Astrocyte of the cerebellum (primary cell): ENCODE data around the gene ITGB4.

Source experiments
- DNase-seq: peaks from one replicate; pipeline ENCODE4 v3.0.0-alpha.2; 2011; ENCODE audit warnings: low read depth
- H3K4me3 ChIP-seq: 2 replicates; pipeline ENCODE4 v1.5.1; 2011; ENCODE audit warnings: mild to moderate bottlenecking, low read depth, low read length, moderate library complexity
- in situ Hi-C: cut with HindIII; loops from 2 replicates; pipeline ENCODE4 v1.10.0; 2017; ENCODE audit warnings: low sequenced_read_pairs
- TF ChIP-seq, protein P1 (sequence below): IDR thresholded peaks from 2 replicates; pipeline ENCODE4 v1.5.1; 2012; ENCODE audit warnings: low read length, low read depth, moderate library complexity, mild to moderate bottlenecking; ENCODE audit errors: missing control alignments

The ITGB4 gene

DNA sequence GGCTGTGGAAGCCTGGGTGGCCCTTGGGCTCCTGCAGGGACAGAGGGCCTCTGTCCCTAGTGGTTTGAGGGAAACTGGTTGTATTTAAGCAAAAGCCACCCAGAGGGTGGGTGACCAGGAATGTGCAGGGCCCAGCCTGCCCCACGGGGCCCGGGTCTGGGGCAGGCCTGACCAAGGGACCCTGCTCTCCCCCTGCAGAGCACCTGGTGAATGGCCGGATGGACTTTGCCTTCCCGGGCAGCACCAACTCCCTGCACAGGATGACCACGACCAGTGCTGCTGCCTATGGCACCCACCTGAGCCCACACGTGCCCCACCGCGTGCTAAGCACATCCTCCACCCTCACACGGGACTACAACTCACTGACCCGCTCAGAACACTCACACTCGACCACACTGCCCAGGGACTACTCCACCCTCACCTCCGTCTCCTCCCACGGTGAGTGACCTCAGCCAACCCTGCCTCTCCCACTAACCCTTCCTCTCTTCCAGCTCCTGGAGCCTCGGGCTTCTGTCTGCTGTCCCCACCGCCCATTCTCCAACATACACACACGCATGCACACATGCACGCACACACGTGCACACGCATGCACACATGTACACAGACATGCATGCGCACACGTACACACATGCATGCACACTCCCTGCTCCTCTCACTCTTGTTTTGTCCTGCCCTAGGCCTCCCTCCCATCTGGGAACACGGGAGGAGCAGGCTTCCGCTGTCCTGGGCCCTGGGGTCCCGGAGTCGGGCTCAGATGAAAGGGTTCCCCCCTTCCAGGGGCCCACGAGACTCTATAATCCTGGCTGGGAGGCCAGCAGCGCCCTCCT is 33.3 kb downstream of the ITGB4 start:
- in situ Hi-C loops = no loop called here
- TF ChIP-seq, protein P1, sequence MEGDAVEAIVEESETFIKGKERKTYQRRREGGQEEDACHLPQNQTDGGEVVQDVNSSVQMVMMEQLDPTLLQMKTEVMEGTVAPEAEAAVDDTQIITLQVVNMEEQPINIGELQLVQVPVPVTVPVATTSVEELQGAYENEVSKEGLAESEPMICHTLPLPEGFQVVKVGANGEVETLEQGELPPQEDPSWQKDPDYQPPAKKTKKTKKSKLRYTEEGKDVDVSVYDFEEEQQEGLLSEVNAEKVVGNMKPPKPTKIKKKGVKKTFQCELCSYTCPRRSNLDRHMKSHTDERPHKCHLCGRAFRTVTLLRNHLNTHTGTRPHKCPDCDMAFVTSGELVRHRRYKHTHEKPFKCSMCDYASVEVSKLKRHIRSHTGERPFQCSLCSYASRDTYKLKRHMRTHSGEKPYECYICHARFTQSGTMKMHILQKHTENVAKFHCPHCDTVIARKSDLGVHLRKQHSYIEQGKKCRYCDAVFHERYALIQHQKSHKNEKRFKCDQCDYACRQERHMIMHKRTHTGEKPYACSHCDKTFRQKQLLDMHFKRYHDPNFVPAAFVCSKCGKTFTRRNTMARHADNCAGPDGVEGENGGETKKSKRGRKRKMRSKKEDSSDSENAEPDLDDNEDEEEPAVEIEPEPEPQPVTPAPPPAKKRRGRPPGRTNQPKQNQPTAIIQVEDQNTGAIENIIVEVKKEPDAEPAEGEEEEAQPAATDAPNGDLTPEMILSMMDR = no peak
- H3K4me3 ChIP-seq = no peak overlapping the region
- no peak for DNase-seq

DNA sequence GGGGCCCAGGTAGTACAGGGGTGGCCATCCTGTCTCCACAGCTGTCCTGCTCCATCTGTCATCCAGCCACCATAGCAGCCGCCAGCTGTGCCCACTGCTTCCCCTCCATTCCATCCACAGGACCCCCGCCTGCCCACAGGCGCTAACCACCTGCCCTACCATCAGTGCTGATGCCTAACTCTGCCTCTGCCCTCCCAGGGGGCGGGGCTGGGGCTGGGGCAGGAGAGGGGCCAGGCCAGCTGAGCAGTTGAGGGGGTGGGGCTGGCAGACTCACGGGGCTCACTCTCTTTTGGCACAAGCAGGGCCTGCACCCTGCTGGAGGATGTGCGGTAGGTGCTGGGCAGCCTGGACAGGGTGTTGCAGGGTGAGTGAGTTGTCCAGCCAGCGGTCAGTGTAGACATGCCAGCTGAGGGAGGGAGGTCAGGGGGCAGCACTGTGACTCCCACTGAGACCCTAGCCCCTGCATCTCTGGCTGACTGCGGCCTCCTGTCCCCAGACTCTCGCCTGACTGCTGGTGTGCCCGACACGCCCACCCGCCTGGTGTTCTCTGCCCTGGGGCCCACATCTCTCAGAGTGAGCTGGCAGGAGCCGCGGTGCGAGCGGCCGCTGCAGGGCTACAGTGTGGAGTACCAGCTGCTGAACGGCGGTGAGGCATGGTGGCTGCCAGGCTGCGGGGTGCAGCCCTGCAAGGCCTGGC is 34.1 kb downstream of the ITGB4 start:
- no peak overlapping the region for H3K4me3 ChIP-seq
- TF ChIP-seq, protein P1 = no peak
- in situ Hi-C loops = no loop called here
- DNase-seq = no peak

- no peak for DNase-seq
- H3K4me3 ChIP-seq = no peak overlapping the region
- in situ Hi-C loops = no loop called here
- TF ChIP-seq, protein P1 = no peak
Measured at GRCh38 chr17:75755990-75756389, 34.7 kb downstream of the ITGB4 start.

GRCh38 chr17:75756451-75757085 is 35.3 kb downstream of the ITGB4 start:
- TF ChIP-seq, protein P1 = no peak
- no peak overlapping the region for H3K4me3 ChIP-seq
- in situ Hi-C loops = no loop called here
- DNase-seq = no peak

GRCh38 chr17:75757086-75757681 is 35.9 kb downstream of the ITGB4 start:
- TF ChIP-seq, protein P1 = no peak
- DNase-seq = no peak
- no peak overlapping the region for H3K4me3 ChIP-seq
- in situ Hi-C loops = no loop called here
